Omental fat pad (tissue), 4 donors: Measurements from ENCODE around the gene PCMTD2. TPM values are rescaled to one million over a fixed set of nuclear protein-coding genes. Genes with fewer than 3 reads are reported as not detected.

ENCODE experiments used
- ATAC-seq: fragments of 150-250 bp; one replicate; pipeline ENCODE4 v1.9.1; 2016; ENCODE audit warnings: mild to moderate bottlenecking, moderate library complexity; ENCODE audit not compliant: low FRiP score
- DNase-seq: peaks from one replicate; pipeline ENCODE4 v3.0.0-alpha.2; 2019; ENCODE audit warnings: low spot score
- total RNA-seq, 4 donors: library from RNA; depleted of rRNA; stranded (reverse); fragments of >200 nt; gene quantifications; one replicate each; pipeline ENCODE4 v1.1.0, GENCODE V29; 2016
- TF ChIP-seq, protein P1 (sequence below), 3 donors: fragments of 450-650 bp; IDR thresholded peaks; one replicate each; pipeline ENCODE4 v1.5.1; 2016 to 2017; ENCODE audit warnings: antibody characterized with exemption in 3 of 3, mild to moderate bottlenecking in 3 of 3, moderate library complexity in 2 of 3

The PCMTD2 gene
- total RNA-seq, 4 donors from 2014 or later = 31.7 to 97.9 (median 70.7) TPM

DNA sequence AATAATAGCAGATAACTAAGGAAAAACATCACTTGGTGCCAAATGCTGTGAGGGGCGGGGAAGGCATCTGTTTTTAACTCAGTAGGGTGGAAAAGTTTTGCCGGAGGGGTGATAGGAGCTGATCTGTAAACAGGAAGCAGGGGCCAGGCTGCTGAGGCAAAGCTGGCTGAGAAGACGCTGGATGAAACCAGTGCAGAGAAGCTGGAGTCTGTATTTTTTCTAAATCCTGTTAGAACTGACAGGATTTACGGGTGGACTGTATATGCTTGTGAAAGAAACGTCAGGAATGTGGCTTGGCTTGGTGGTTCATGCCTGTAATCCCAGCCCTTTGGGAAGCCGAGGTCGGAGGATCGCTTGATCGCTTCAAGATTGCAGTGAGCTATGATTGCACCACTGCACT lies 5.6 kb downstream of the PCMTD2 start:
- TF ChIP-seq, protein P1, sequence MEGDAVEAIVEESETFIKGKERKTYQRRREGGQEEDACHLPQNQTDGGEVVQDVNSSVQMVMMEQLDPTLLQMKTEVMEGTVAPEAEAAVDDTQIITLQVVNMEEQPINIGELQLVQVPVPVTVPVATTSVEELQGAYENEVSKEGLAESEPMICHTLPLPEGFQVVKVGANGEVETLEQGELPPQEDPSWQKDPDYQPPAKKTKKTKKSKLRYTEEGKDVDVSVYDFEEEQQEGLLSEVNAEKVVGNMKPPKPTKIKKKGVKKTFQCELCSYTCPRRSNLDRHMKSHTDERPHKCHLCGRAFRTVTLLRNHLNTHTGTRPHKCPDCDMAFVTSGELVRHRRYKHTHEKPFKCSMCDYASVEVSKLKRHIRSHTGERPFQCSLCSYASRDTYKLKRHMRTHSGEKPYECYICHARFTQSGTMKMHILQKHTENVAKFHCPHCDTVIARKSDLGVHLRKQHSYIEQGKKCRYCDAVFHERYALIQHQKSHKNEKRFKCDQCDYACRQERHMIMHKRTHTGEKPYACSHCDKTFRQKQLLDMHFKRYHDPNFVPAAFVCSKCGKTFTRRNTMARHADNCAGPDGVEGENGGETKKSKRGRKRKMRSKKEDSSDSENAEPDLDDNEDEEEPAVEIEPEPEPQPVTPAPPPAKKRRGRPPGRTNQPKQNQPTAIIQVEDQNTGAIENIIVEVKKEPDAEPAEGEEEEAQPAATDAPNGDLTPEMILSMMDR (IDR thresholded peaks at IDR 0.05) = no peak
- DNase-seq = no peak
- ATAC-seq = peak; percentile 45

DNA sequence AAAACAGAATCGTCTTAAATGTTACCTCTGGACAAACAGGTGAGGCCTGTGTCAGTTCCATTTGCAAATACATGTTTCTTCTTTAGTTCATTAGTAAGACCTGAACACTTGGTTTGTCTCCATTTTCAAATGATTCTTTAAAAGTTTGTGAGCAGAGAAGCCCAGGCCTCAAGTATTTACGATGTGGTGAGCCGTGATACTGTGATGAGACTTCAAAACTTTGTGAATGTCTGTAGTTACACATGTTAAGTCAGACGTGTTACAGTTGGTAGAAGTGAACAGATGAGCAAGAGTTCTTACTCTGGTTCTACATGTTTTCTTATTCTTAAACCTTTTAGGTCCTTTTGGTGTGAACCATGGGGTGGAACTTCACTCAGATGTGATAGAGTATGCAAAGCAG lies 8.5 kb downstream of the PCMTD2 start:
- no peak for ATAC-seq

DNA sequence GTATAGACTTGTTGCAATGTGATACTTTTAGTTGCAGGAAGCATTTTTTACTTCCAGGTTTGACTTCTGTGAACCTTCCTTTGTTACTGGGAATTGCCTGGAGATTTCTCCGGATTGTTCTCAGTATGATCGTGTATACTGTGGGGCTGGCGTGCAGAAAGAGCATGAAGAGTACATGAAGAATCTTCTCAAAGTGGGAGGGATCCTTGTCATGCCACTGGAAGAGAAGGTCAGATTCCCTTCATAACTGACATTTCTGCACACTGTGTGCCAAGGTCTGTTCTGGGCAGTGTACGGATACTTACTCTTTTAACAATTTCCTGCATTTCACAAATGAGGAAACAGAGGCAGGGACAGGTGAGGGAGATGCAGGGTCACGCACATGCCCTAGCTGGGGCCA lies 9.7 kb downstream of the PCMTD2 start:
- DNase-seq (no peak), ATAC-seq (peak; percentile 45)
- TF ChIP-seq, protein P1 (IDR thresholded peaks at IDR 0.05) = no peak

More for the DNA sequence above, 8.5 kb downstream of the PCMTD2 start:
- TF ChIP-seq, protein P1 (IDR thresholded peaks at IDR 0.05) = no peak
- DNase-seq = no peak

DNA sequence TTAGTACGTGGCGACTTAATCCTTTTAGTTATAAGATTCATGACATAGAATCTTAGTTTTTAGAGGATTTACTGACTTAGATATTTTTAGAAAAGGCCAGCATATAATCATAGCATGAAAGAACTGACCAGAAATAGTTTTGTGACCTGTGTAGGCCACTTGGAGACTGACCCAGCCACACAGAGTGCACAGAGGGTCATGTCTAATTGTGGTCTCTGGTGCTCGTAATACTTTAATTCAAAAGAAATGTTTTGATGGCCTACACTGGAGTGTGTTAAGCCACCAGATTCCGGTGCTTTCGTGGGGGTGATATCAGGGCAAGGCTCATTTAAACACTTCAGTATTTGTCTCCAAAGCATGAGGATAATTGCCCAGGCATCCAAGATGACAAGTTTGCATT lies 11.4 kb downstream of the PCMTD2 start:
- ATAC-seq (no peak), DNase-seq (no peak)
- TF ChIP-seq, protein P1 (IDR thresholded peaks at IDR 0.05) = no peak

DNA sequence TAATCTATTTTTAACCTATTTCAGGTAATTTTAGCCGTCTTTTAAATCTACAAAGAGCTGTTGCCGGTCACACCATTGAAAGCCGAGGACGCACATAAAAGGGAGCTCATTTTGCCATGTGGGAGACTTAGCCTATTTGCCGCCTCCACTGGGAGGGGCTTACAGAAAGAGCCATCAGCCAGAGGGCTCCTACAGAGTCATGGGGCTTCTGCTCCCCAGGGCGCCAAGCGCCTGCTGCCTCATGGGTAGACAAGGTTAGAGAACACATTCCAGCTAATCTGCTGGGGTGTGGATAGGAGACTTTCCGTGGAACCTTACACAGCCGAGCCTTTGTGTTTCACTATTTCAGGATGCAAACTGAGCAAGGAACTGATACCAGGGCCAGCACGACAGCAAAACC lies 12.6 kb downstream of the PCMTD2 start:
- DNase-seq (no peak), ATAC-seq (no peak)
- TF ChIP-seq, protein P1 (IDR thresholded peaks at IDR 0.05) = no peak

DNA sequence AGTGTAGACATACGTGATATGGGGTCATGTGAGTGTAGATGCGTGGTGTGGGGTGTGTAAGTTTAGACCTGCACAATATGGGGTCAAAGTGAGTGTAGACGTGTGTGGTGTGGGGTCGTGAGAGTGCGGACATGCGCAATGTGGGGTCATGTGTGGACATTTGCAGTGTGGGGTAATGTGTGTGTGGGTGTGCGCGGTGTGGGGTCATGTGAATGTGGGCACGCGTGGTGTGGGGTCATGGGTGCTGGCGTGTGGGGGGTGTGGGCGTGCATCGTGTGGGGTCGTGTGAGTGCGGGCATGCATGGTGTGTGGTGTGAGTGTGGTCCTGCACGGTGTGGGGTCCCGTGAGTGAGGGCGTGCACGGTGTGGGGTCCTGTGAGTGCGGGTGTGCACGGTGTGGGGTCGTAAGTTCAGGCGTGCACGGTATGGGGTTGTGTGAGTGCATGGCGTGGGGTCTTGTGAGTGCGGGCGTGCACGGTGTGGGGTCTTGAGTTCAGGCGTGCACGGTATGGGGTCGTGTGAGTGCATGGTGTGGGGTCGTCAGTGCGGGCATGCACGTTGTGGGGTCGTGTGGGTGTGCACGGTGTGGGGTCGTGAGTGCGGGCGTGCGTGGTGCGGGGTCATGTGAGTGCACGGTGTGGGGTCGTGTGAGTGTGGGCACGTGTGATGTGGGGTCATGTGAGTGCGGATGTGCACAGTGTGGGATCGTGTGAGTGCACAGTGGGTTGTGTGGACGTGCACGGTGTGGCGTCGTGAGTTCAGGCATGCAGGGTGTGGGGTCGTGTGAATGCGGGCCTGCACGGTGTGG lies 14.3 kb downstream of the PCMTD2 start:
- DNase-seq (no peak), ATAC-seq (peak; percentile 25)
- TF ChIP-seq, protein P1 (IDR thresholded peaks at IDR 0.05) = no peak

DNA sequence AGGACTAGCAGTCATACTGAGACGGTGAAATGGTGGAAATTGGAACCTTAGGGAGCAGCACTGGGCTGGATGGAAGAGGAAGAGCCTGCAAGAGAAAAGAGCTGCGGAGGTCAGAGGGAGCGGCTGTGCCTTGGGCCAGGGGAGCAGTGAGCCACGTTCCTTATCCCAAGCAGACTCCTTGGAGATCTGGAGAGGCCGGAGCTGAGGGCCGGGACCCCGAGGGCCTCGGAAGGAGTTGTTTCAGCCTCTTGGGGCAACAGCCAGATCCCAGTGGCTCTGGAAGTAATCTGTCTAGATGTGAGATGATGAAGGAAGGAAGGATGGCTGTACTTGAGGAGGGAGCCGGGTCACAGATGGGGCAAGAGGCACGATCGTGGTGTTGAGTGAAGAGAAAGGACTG lies 16.1 kb downstream of the PCMTD2 start:
- no peak for DNase-seq
- TF ChIP-seq, protein P1 (IDR thresholded peaks at IDR 0.05) = no peak
- ATAC-seq = no peak
